H1 (cell line): ENCODE measurements around the gene WDR37. TPM values are rescaled to one million over a fixed set of nuclear protein-coding genes. Genes with fewer than 3 reads are reported as not detected.

ENCODE experiments used
- CTCF ChIA-PET: fragments of 300-600 bp; sonication (Branson Sonifier 250); formaldehyde crosslinking; loops from one replicate; lab custom pipeline; 2021; ENCODE audit not compliant: partially characterized antibody; lab: Charles Lee
- POLR2A ChIA-PET: fragments of 300-600 bp; sonication (Branson Sonifier 250); formaldehyde crosslinking; loops from one replicate; lab custom pipeline; 2021; ENCODE audit warnings: inconsistent platforms; ENCODE audit not compliant: partially characterized antibody; lab: Charles Lee
- DNase-seq, 2 experiments: peaks; one replicate each; pipeline versions ENCODE4 v3.0.0 to v3.0.0-alpha.2; 2010 to 2022; ENCODE audit warnings: low spot score in 2 of 2, low read depth in 1 of 2, mixed read lengths in 1 of 2
- FAIRE-seq: peaks from 2 replicates; lab custom pipeline; 2011; peaks lifted over from hg19 to GRCh38; lab: Jason Lieb, UNC
- H2AFZ ChIP-seq: 2 replicates; pipeline ENCODE4 v1.8.1; 2012; ENCODE audit warnings: low read length, inconsistent platforms
- H2AK5ac ChIP-seq: 2 replicates; pipeline ENCODE4 v1.6.1; 2013; ENCODE audit warnings: low read depth, low read length
- H2BK120ac ChIP-seq: replicated peaks from 2 replicates; pipeline ENCODE3; 2013; ENCODE audit warnings: low read depth, low read length, inconsistent platforms
- H2BK12ac ChIP-seq: 2 replicates; pipeline ENCODE4 v1.6.1; 2013; ENCODE audit warnings: low read depth, low read length
- H2BK15ac ChIP-seq: 2 replicates; pipeline ENCODE4 v1.6.1; 2013; ENCODE audit warnings: low read length
- H2BK20ac ChIP-seq: 2 replicates; pipeline ENCODE4 v1.6.1; 2013; ENCODE audit warnings: low read length
- H2BK5ac ChIP-seq: 2 replicates; pipeline ENCODE4 v1.6.1; 2013; ENCODE audit warnings: low read depth, low read length
- H3K14ac ChIP-seq: 2 replicates; pipeline ENCODE4 v1.6.1; 2013; ENCODE audit warnings: inconsistent platforms; ENCODE audit not compliant: insufficient read length
- H3K18ac ChIP-seq: 2 replicates; pipeline ENCODE4 v1.6.1; 2013; ENCODE audit warnings: low read length; ENCODE audit errors: extremely low read depth
- H3K23ac ChIP-seq: 2 replicates; pipeline ENCODE4 v1.6.1; 2013; ENCODE audit warnings: inconsistent platforms; ENCODE audit not compliant: insufficient read length
- H3K23me2 ChIP-seq: 2 replicates; pipeline ENCODE4 v1.6.1; 2013; ENCODE audit warnings: low read depth, low read length
- H3K27ac ChIP-seq: 2 replicates; pipeline ENCODE4 v1.6.1; 2011; ENCODE audit warnings: low read depth, low read length, inconsistent platforms
- H3K27me3 ChIP-seq, 4 experiments: replicated peaks in 1 of 4; 1 replicate in 1 of 4; 2 replicates in 3 of 4; pipeline versions ENCODE4 v1.6.1 to v1.8.1; 2011 to 2013; ENCODE audit warnings: low read length in 3 of 4, mild to moderate bottlenecking in 3 of 4, inconsistent platforms in 2 of 4, mixed read lengths in 2 of 4, moderate library complexity in 1 of 4; ENCODE audit not compliant: control insufficient read depth in 3 of 4, insufficient read depth in 3 of 4; ENCODE audit errors: extremely low read depth in 1 of 4
- H3K36me3 ChIP-seq, 4 experiments: 2 replicates each; pipeline versions ENCODE4 v1.6.1 to v1.8.1; 2011 to 2013; ENCODE audit warnings: mild to moderate bottlenecking in 4 of 4, low read length in 3 of 4, moderate library complexity in 2 of 4, control low read depth in 1 of 4, inconsistent platforms in 1 of 4; ENCODE audit not compliant: insufficient read depth in 4 of 4, control insufficient read depth in 2 of 4
- H3K4ac ChIP-seq: replicated peaks from 2 replicates; pipeline ENCODE3; 2013; ENCODE audit warnings: low read length, low read depth, mixed read lengths, inconsistent platforms; ENCODE audit not compliant: insufficient read length
- H3K4me1 ChIP-seq, 4 experiments: replicated peaks in 1 of 4; 1 replicate in 1 of 4; 2 replicates in 3 of 4; pipeline versions ENCODE4 v1.6.1 to v1.8.1; 2011 to 2013; ENCODE audit warnings: low read length in 3 of 4, inconsistent platforms in 2 of 4, mixed read lengths in 1 of 4; ENCODE audit not compliant: insufficient read depth in 4 of 4, control insufficient read depth in 3 of 4
- H3K4me2 ChIP-seq, 2 experiments: 2 replicates each; pipeline versions ENCODE4 v1.6.1 to v1.8.1; 2011 to 2013; ENCODE audit warnings: low read depth in 2 of 2, low read length in 2 of 2, control low read depth in 1 of 2, inconsistent platforms in 1 of 2, mild to moderate bottlenecking in 1 of 2; ENCODE audit not compliant: insufficient read depth in 1 of 2
- H3K4me3 ChIP-seq, 4 experiments: fragments of 200-600, 300-600 bp in 1 of 4; sonication (generic), shearing (Covaris generic), sonication (Bioruptor Twin) in 1 of 4; 2 replicates each; pipeline versions ENCODE4 v1.5.1 to v1.8.1; 2011 to 2016; ENCODE audit warnings: low read length in 4 of 4, low read depth in 3 of 4, control low read depth in 2 of 4, inconsistent platforms in 2 of 4, mild to moderate bottlenecking in 2 of 4, mixed read lengths in 1 of 4, moderate library complexity in 1 of 4; ENCODE audit not compliant: insufficient read depth in 2 of 4; ENCODE audit errors: extremely low read depth in 1 of 4
- H3K56ac ChIP-seq: replicated peaks from 2 replicates; pipeline ENCODE3; 2013; ENCODE audit warnings: low read depth, mild to moderate bottlenecking, mixed read lengths, low read length, inconsistent platforms; ENCODE audit not compliant: insufficient read length
- H3K79me1 ChIP-seq: 2 replicates; pipeline ENCODE4 v1.6.1; 2013; ENCODE audit warnings: low read depth, low read length, control low read depth
- H3K79me2 ChIP-seq, 2 experiments: 2 replicates each; pipeline versions ENCODE4 v1.6.1 to v1.8.1; 2012 to 2013; ENCODE audit warnings: low read length in 2 of 2, mild to moderate bottlenecking in 2 of 2, inconsistent platforms in 1 of 2; ENCODE audit not compliant: insufficient read depth in 2 of 2, control insufficient read depth in 1 of 2
- H3K9ac ChIP-seq, 4 experiments: replicated peaks in 1 of 4; 1 replicate in 1 of 4; 2 replicates in 3 of 4; pipeline versions ENCODE4 v1.6.1 to v1.8.1; 2011 to 2013; ENCODE audit warnings: low read depth in 3 of 4, low read length in 3 of 4, control low read depth in 2 of 4, mild to moderate bottlenecking in 2 of 4, moderate library complexity in 2 of 4, inconsistent platforms in 1 of 4; ENCODE audit errors: extremely low read depth in 1 of 4
- H3K9me3 ChIP-seq, 2 experiments: 2 replicates each; pipeline versions ENCODE4 v1.6.1 to v1.8.1; 2012 to 2013; ENCODE audit warnings: mild to moderate bottlenecking in 2 of 2, moderate library complexity in 2 of 2, control low read depth in 1 of 2, inconsistent platforms in 1 of 2, low read depth in 1 of 2, low read length in 1 of 2, mixed read lengths in 1 of 2; ENCODE audit not compliant: insufficient read depth in 2 of 2
- H4K20me1 ChIP-seq, 2 experiments: replicated peaks in 1 of 2; 2 replicates each; pipeline versions ENCODE3 to v1.8.1; 2011 to 2013; ENCODE audit warnings: inconsistent platforms in 2 of 2, low read length in 2 of 2, mild to moderate bottlenecking in 1 of 2; ENCODE audit not compliant: insufficient read depth in 2 of 2, control insufficient read depth in 1 of 2
- H4K5ac ChIP-seq: 2 replicates; pipeline ENCODE4 v1.6.1; 2013; ENCODE audit warnings: low read length, low read depth, mixed read lengths, inconsistent platforms; ENCODE audit not compliant: insufficient read length
- H4K8ac ChIP-seq: 2 replicates; pipeline ENCODE4 v1.8.0; 2013; ENCODE audit warnings: mild to moderate bottlenecking, moderate library complexity, low read length, inconsistent platforms; ENCODE audit not compliant: insufficient read depth; ENCODE audit errors: extremely low read depth
- H4K91ac ChIP-seq: replicated peaks from 2 replicates; pipeline ENCODE3; 2013; ENCODE audit warnings: low read length, mixed read lengths, inconsistent platforms; ENCODE audit not compliant: insufficient read length
- ATF2 ChIP-seq: IDR thresholded peaks from 2 replicates; pipeline ENCODE4 v1.6.1; 2012; ENCODE audit warnings: low read length, inconsistent platforms
- KDM4A ChIP-seq: IDR thresholded peaks from one replicate; pipeline ENCODE4 v1.7.1; 2012; ENCODE audit warnings: low read depth, mild to moderate bottlenecking, moderate library complexity, low read length, inconsistent platforms; ENCODE audit not compliant: severe bottlenecking
- NRF1 ChIP-seq: IDR thresholded peaks from 2 replicates; pipeline ENCODE4 v1.6.1; 2011; ENCODE audit warnings: mild to moderate bottlenecking, low read depth, low read length, improper control_type of control experiment
- RBBP5 ChIP-seq: IDR thresholded peaks from 2 replicates; pipeline ENCODE4 v1.7.1; 2012; ENCODE audit warnings: low read depth, mild to moderate bottlenecking, inconsistent platforms, low read length, moderate library complexity, borderline replicate concordance
- SP1 ChIP-seq: IDR thresholded peaks from 2 replicates; pipeline ENCODE4 v1.6.1; 2011; ENCODE audit warnings: low read depth, low read length
- SRF ChIP-seq: IDR thresholded peaks from 2 replicates; pipeline ENCODE4 v1.6.1; 2011; ENCODE audit warnings: mild to moderate bottlenecking, low read depth, low read length, moderate library complexity
- SUZ12 ChIP-seq: fragments of 200-600 bp; sonication (generic); IDR thresholded peaks from 2 replicates; pipeline ENCODE4 v1.6.1; 2012; ENCODE audit warnings: mild to moderate bottlenecking, inconsistent platforms, low read length, moderate library complexity, mixed read lengths
- WGBS, 2 experiments: shearing (Covaris generic) in 1 of 2; methylation state at CpG; one replicate each; pipeline versions ENCODE4 v1.1.6 to v1.1.7; 2013 to 2015; ENCODE audit warnings: low lambda C conversion rate in 2 of 2, mixed read lengths in 2 of 2, inconsistent platforms in 1 of 2, low coverage in 1 of 2, missing lambda C conversion rate in 1 of 2; ENCODE audit not compliant: insufficient replicate concordance in 2 of 2, insufficient coverage in 1 of 2, insufficient read length in 1 of 2; ENCODE audit errors: extremely low coverage in 1 of 2, missing lambda C conversion rate in 1 of 2; 5-methylcytosine and 5-hydroxymethylcytosine counted together
- polyA plus RNA-seq, 7 experiments: library from polyadenylated mRNA; depleted of rRNA in 3 of 7; stranded (reverse) in 5 of 7; unstranded in 2 of 7; fragments of >200 nt in 5 of 7; fragments of 200-250 nt in 2 of 7; gene quantifications; 1 replicate in 5 of 7; 2 replicates in 1 of 7; 4 replicates in 1 of 7; pipeline versions ENCODE4 v1.2.1 to v1.2.3, GENCODE V29; 2011 to 2013; ENCODE audit warnings: missing spikeins in 2 of 7, mixed read lengths in 2 of 7
- total RNA-seq: library from RNA; stranded (reverse); fragmentation: NEBNext Ultra II Directional; extraction: Animal tissue kit (Norgen Biotek cat#: 25700); gene quantifications from 2 replicates; pipeline ENCODE4 v1.2.1, GENCODE V29; 2021

Gene WDR37
- total and polyA plus RNA-seq, 2 of the 8 experiments (the other 6 are each of a cell fraction or from before 2014, with no cell fraction given) = 9.6 to 12.0 TPM

GRCh38 chr10:1173091-1173490 lies 116.9 kb downstream of the WDR37 start:
- H3K56ac ChIP-seq = no peak overlapping the region
- peak overlapping the region; percentile 77 for H4K91ac ChIP-seq
- no peaks in the 10 kb centered on the region; a peak in 1 of 7 replicates for H3K4me1 ChIP-seq
- H2BK12ac ChIP-seq = no peak overlapping the region
- no peak overlapping the region for H2AFZ ChIP-seq
- FAIRE-seq = no peak
- no peak overlapping the region for H2BK15ac ChIP-seq
- no peak overlapping the region for H4K5ac ChIP-seq
- no peak overlapping the region; the same call in 1 of the 2 replicates for H4K8ac ChIP-seq
- no peak overlapping the region for H2BK20ac ChIP-seq
- H3K4me3 ChIP-seq = no peak overlapping the region
- ChIA-PET CTCF (interaction anchor here (0.6 to 2.2 kb wide), 5 partner anchors 8 to 38 kb away, joined by 3 to 10 read pairs (median 3); no protein-coding TSS in a partner anchor), POLR2A (no interaction called here)
- H2BK120ac ChIP-seq = no peak overlapping the region
- no peak overlapping the region for H3K9ac ChIP-seq
- no peak overlapping the region for H2AK5ac ChIP-seq
- peaks cover 0 to 3% of the 10 kb centered on the region in 2 experiments for H4K20me1 ChIP-seq
- H2BK5ac ChIP-seq = no peak overlapping the region
- no peak for DNase-seq
- no peaks in the 10 kb centered on the region for H3K79me2 ChIP-seq
- H3K23me2 ChIP-seq = no peaks in the 10 kb centered on the region
- H3K9me3 ChIP-seq = no peaks in the 10 kb centered on the region
- no peak overlapping the region for H3K23ac ChIP-seq
- WGBS, 2 experiments = 94% methylated on average over 27 of the region's 27 CpGs; no CpG with 5 or more reads in 1 of the 2 experiments
- no peak overlapping the region for H3K27ac ChIP-seq
- H3K79me1 ChIP-seq = no peaks in the 10 kb centered on the region
- H3K18ac ChIP-seq = no peak overlapping the region
- H3K4ac ChIP-seq = no peak overlapping the region
- no peak overlapping the region for H3K14ac ChIP-seq
- H3K4me2 ChIP-seq = no peak overlapping the region
- H3K27me3 ChIP-seq = peaks cover 0 to 5% (median 0%) of the 10 kb centered on the region in 4 experiments; a peak in 2 of 7 replicates
- no peaks in the 10 kb centered on the region for H3K36me3 ChIP-seq
- TF ChIP-seq SRF (no peak), RBBP5 (no peak), NRF1 (no peak), SUZ12 (no peak), SP1 (no peak), KDM4A (no peak), ATF2 (no peak)
